ENCODE data around the gene PARVA. TPM values are rescaled to one million over a fixed set of nuclear protein-coding genes. Genes with fewer than 3 reads are reported as not detected.

The PARVA gene
- polyA plus RNA-seq, 2 of the 4 experiments (the other 2 are of a cell fraction): 25.5 to 26.1 TPM

DNA sequence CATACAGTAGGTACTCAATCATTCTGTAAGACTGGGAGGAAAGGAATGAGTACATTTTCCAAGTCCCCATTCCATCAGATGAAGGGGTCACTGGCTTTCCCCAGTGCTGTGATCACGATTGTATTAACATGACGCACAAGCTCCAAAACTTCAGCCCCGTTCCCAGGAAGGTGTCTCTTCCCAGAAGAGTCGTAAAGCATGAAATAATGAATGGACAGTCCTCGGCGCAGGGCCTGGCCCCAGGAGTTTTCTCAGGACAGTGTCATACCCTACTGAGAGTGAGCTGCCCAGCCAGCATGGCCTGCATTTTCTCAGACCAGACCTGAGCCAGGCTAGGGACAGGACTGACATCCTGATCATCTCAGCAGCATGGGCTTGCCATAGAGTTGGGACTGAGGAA is 80.7 kb downstream of the PARVA start:
- 95% methylated on average over 6 of the region's 6 CpGs for WGBS (ENCODE audit: missing lambda C conversion rate)

DNA sequence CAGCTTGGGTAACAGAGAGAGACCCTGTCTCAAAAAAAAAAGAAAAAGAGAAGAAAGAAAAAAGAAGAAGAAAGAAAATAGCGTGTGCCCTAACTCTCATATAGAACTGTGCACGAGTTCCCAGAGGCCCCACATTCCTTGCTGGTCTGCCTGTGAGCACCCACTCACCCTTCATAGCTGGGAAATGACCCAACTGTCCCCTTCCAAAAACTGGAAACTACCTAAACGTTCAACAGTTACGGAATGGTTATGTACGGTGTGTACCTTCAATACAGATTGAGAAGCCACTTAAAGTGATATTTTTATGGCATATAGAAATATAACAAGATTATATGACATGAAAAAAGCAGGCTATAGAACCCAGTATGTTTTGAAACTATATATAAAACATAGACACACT is 82.0 kb downstream of the PARVA start:
- Histone ChIP-seq H3K27ac (no peak overlapping the region), H3K4me1 (no peaks in the 10 kb centered on the region), H3K4me2 (no peak overlapping the region), H3K4me3 (no peak overlapping the region), H3K9me3 (peaks cover 2% of the 10 kb centered on the region; the same call in 1 of the 3 replicates)
- POLR2A ChIA-PET: no interaction called here
- DNase-seq (ENCODE audit: low read depth in 1 of 2, low spot score in 1 of 2) (no peak), FAIRE-seq (no peak), ATAC-seq (no peak)
- CTCF ChIA-PET: interaction anchor here (0.6 to 1.1 kb wide), 2 partner anchors 9 to 22 kb away, joined by 3 read pairs; no protein-coding TSS in a partner anchor
- WGBS (ENCODE audit: missing lambda C conversion rate): 84% methylated on average over 5 of the region's 5 CpGs
- TF ChIP-seq EHF (CRISPR knock-in tag; IDR thresholded peaks at IDR 0.05): no peak
- no peak for TF ChIP-seq JUN (IDR thresholded peaks at IDR 0.05)
- no peak for TF ChIP-seq ZFP36 (IDR thresholded peaks at IDR 0.05; ENCODE audit: borderline replicate concordance, partially characterized antibody)
- TF ChIP-seq CHD4 (IDR thresholded peaks at IDR 0.05; ENCODE audit: borderline replicate concordance): no peak
- TF ChIP-seq RNF2 (IDR thresholded peaks at IDR 0.05; ENCODE audit: borderline replicate concordance, low read depth): no peak
- TF ChIP-seq POLR2AphosphoS2 (conservative IDR thresholded peaks at IDR 0.05; ENCODE audit: low read length): no peak
- TF ChIP-seq RFX5 (IDR thresholded peaks at IDR 0.05): no peak

More for the DNA sequence above, 80.7 kb downstream of the PARVA start:
- no peak for ATAC-seq
- Histone ChIP-seq H3K27ac (no peak overlapping the region), H3K4me1 (no peaks in the 10 kb centered on the region), H3K4me3 (no peak overlapping the region), H3K9me3 (no peaks in the 10 kb centered on the region), H3K4me2 (no peak overlapping the region)
- FAIRE-seq: no peak
- ChIA-PET CTCF (interaction anchor here (1.1 kb wide), 1 partner anchor 23 kb away, joined by 3 read pairs; no protein-coding TSS in a partner anchor), POLR2A (no interaction called here)
- DNase-seq (ENCODE audit: low read depth in 1 of 2, low spot score in 1 of 2): no peak
- TF ChIP-seq RARB (CRISPR knock-in tag; IDR thresholded peaks at IDR 0.05): no peak
- TF ChIP-seq KDM5A (IDR thresholded peaks at IDR 0.05): no peak
- TF ChIP-seq ZNF302 (CRISPR knock-in tag; IDR thresholded peaks at IDR 0.05): no peak
- no peak for TF ChIP-seq ZSCAN20 (CRISPR knock-in tag; IDR thresholded peaks at IDR 0.05)
- no peak for TF ChIP-seq HOXB5 (CRISPR knock-in tag; IDR thresholded peaks at IDR 0.05)
- TF ChIP-seq MAZ (IDR thresholded peaks at IDR 0.05; ENCODE audit: borderline replicate concordance, low read depth, low read length): no peak
- TF ChIP-seq NPAS2 (CRISPR knock-in tag; IDR thresholded peaks at IDR 0.05; ENCODE audit: borderline replicate concordance): no peak
- TF ChIP-seq PHF8 (IDR thresholded peaks at IDR 0.05; ENCODE audit: borderline replicate concordance, low read depth): no peak
- no peak for TF ChIP-seq FOSL2 (IDR thresholded peaks at IDR 0.05)
- TF ChIP-seq FOSL2 (CRISPR knock-in tag; IDR thresholded peaks at IDR 0.05): no peak
- TF ChIP-seq EHF (CRISPR knock-in tag; IDR thresholded peaks at IDR 0.05): no peak
- no peak for TF ChIP-seq RFX5 (IDR thresholded peaks at IDR 0.05)
- no peak for TF ChIP-seq ESRRA (IDR thresholded peaks at IDR 0.05; ENCODE audit: borderline replicate concordance, low read length)
- TF ChIP-seq, protein P1, sequence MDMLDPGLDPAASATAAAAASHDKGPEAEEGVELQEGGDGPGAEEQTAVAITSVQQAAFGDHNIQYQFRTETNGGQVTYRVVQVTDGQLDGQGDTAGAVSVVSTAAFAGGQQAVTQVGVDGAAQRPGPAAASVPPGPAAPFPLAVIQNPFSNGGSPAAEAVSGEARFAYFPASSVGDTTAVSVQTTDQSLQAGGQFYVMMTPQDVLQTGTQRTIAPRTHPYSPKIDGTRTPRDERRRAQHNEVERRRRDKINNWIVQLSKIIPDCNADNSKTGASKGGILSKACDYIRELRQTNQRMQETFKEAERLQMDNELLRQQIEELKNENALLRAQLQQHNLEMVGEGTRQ (IDR thresholded peaks at IDR 0.05): no peak
- no peak for TF ChIP-seq HOXB13 (CRISPR knock-in tag; IDR thresholded peaks at IDR 0.05; ENCODE audit: low read depth)
- no peak for TF ChIP-seq SREBF2 (IDR thresholded peaks at IDR 0.05)
- TF ChIP-seq MAFK (IDR thresholded peaks at IDR 0.05; ENCODE audit: partially characterized antibody): no peak
- no peak for TF ChIP-seq RNF2 (IDR thresholded peaks at IDR 0.05; ENCODE audit: borderline replicate concordance, low read depth)

DNA sequence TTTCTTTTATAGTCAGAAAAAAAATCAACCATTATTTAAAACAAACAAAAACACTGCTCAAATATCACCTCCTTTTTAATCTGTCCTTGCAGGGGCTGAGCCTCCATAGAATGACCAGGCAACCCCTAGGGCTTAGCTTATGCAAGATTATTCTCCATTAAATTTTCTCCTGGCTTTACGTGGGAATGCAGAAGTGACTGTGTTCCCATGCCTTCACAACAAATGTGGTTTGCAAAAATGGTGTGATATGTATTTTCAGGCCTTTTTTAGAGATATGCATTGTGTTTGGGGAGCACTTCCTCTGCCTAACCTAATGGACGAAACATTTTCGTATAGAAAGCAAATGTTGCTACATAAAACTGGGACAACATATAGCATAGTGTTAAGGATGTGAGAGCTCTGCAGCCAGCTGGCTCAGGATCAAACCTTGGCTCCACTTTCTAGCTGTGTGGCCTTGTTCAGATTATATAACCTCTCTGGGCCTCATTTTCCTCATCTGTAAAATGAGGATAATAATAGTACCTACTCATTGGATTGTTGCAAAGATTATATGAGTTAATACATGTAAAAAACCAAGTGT is 82.6 kb downstream of the PARVA start:
- no peak overlapping the region for H3K4me3 ChIP-seq
- CTCF ChIA-PET: no interaction called here
- no peak for TF ChIP-seq CEBPB (IDR thresholded peaks at IDR 0.05)
- TF ChIP-seq CBX2 (IDR thresholded peaks at IDR 0.05; ENCODE audit: borderline replicate concordance, low read depth): no peak
- TF ChIP-seq HOXA7 (CRISPR knock-in tag; IDR thresholded peaks at IDR 0.05): no peak
- TF ChIP-seq, protein P2, sequence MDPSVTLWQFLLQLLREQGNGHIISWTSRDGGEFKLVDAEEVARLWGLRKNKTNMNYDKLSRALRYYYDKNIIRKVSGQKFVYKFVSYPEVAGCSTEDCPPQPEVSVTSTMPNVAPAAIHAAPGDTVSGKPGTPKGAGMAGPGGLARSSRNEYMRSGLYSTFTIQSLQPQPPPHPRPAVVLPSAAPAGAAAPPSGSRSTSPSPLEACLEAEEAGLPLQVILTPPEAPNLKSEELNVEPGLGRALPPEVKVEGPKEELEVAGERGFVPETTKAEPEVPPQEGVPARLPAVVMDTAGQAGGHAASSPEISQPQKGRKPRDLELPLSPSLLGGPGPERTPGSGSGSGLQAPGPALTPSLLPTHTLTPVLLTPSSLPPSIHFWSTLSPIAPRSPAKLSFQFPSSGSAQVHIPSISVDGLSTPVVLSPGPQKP (IDR thresholded peaks at IDR 0.05; ENCODE audit: low read depth, low read length): no peak
- no peak for TF ChIP-seq SREBF2 (IDR thresholded peaks at IDR 0.05)
- no peak for TF ChIP-seq CHD4 (IDR thresholded peaks at IDR 0.05; ENCODE audit: borderline replicate concordance)
- TF ChIP-seq, protein P3, sequence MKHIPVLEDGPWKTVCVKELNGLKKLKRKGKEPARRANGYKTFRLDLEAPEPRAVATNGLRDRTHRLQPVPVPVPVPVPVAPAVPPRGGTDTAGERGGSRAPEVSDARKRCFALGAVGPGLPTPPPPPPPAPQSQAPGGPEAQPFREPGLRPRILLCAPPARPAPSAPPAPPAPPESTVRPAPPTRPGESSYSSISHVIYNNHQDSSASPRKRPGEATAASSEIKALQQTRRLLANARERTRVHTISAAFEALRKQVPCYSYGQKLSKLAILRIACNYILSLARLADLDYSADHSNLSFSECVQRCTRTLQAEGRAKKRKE (CRISPR knock-in tag; IDR thresholded peaks at IDR 0.05; ENCODE audit: low read depth): no peak
- no peak for TF ChIP-seq NR3C1 (IDR thresholded peaks at IDR 0.05)
- TF ChIP-seq, protein P4, sequence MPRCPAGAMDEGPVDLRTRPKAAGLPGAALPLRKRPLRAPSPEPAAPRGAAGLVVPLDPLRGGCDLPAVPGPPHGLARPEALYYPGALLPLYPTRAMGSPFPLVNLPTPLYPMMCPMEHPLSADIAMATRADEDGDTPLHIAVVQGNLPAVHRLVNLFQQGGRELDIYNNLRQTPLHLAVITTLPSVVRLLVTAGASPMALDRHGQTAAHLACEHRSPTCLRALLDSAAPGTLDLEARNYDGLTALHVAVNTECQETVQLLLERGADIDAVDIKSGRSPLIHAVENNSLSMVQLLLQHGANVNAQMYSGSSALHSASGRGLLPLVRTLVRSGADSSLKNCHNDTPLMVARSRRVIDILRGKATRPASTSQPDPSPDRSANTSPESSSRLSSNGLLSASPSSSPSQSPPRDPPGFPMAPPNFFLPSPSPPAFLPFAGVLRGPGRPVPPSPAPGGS (IDR thresholded peaks at IDR 0.05): no peak

More for the DNA sequence above, 82.6 kb downstream of the PARVA start:
- Histone ChIP-seq H3K4me1 (no peaks in the 10 kb centered on the region), H3K9me3 (peaks cover 8% of the 10 kb centered on the region; the same call in 1 of the 3 replicates), H3K27ac (no peak overlapping the region), H3K4me2 (no peak overlapping the region)
- 89% methylated on average over 3 of the region's 3 CpGs for WGBS (ENCODE audit: missing lambda C conversion rate)
- ATAC-seq (no peak), DNase-seq (ENCODE audit: low read depth in 1 of 2, low spot score in 1 of 2) (no peak), FAIRE-seq (no peak)
- POLR2A ChIA-PET: no interaction called here

Measured in A549 (cell line).